WI38 (cell line): Measurements from ENCODE around the gene SLC12A1.
"Not testable (repeated sequence)": the region's sequence is repeated elsewhere in the genome, so short reads cannot be mapped to it uniquely, and the experiment has no call there.

Experiments
- H3K4me3 ChIP-seq: 2 replicates; pipeline ENCODE4 v1.5.1; 2011; ENCODE audit warnings: low read depth, mild to moderate bottlenecking, control low read depth, low read length
- TF ChIP-seq, protein P1 (sequence below): IDR thresholded peaks from 2 replicates; pipeline ENCODE4 v1.5.1; 2012; ENCODE audit warnings: low read depth, mild to moderate bottlenecking, control low read depth, low read length

Gene SLC12A1

DNA sequence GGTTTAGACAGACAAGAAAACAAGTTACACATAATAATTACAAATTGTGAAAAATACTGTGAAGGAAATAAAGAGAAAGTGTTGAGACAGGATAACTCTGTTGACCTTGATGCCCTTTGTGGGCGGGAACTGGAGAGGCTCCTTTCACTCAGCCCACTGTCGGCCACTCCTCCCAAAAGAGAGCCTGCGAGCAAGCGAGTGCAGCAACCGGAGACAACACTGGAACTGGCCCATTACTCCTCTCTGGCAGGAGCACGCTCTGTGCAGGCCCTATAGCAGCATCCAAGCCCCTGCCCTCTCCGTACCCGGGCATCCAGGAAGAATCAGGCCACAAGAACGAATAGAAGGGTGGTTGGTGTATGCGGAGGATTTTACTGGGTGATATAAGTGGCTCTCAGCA, 108.9 kb downstream of the SLC12A1 start:
- H3K4me3 ChIP-seq, result no peak overlapping the region
- TF ChIP-seq, protein P1, sequence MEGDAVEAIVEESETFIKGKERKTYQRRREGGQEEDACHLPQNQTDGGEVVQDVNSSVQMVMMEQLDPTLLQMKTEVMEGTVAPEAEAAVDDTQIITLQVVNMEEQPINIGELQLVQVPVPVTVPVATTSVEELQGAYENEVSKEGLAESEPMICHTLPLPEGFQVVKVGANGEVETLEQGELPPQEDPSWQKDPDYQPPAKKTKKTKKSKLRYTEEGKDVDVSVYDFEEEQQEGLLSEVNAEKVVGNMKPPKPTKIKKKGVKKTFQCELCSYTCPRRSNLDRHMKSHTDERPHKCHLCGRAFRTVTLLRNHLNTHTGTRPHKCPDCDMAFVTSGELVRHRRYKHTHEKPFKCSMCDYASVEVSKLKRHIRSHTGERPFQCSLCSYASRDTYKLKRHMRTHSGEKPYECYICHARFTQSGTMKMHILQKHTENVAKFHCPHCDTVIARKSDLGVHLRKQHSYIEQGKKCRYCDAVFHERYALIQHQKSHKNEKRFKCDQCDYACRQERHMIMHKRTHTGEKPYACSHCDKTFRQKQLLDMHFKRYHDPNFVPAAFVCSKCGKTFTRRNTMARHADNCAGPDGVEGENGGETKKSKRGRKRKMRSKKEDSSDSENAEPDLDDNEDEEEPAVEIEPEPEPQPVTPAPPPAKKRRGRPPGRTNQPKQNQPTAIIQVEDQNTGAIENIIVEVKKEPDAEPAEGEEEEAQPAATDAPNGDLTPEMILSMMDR, result no peak

DNA sequence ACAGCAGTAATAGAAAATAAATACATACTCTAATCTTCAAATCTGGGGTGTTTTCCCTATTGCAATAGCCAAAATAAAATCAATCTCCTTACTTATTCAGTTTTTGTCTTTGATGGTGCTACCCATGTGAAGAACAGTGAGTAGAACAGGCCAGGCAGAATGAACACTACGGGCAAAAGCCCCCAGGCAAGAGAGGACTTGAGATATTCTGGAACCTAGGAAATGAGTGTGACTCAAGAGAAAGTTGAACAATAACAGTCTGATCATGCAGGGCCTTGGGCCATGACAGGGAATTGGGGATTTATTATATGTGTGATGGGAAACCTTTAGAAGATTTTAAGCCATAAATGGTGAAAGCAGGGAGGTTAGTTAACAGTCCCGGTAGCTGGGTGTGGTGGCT, 111.1 kb downstream of the SLC12A1 start:
- H3K4me3 ChIP-seq, result no peak overlapping the region
- TF ChIP-seq, protein P1, result no peak

DNA sequence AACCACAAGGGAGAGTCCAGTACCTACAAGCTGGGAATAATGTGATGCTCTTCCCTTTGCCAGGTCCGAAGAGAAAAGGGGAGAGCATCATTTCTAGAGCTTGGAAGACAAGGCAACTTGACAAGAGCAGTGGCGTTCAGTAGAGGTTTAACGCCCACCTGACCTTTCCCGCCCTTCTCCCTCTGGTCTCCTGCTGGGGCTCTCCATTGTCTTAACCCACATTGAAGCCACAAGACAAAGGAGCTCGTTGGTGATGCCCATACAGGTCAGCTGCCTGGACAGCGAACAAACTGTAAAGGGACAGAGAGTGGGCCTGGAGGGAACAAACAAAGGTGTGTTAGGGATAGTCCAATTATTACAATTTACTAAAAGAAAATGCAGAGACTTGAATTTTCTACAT, 112.0 kb downstream of the SLC12A1 start:
- H3K4me3 ChIP-seq, result no peak overlapping the region
- TF ChIP-seq, protein P1, result no peak

DNA sequence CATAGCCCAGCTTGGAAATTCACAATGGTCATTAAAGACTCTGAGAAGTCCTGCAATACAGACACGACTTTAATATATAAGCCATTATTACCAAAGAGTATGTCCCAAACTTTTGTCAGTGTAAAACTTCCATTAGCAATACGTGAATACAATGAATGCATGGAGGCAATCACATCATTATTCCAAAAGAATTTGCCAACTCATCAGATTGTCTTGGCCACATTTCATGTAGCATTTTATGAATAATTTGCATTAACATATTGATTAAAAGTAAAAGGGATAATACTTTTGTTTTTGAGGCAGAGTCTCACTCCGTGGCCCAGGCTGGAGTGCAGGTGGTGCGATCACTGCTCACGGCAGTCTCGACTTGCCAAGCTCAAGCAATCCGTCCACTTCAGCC, 117.2 kb downstream of the SLC12A1 start:
- no peak overlapping the region for H3K4me3 ChIP-seq
- TF ChIP-seq, protein P1, result no peak

DNA sequence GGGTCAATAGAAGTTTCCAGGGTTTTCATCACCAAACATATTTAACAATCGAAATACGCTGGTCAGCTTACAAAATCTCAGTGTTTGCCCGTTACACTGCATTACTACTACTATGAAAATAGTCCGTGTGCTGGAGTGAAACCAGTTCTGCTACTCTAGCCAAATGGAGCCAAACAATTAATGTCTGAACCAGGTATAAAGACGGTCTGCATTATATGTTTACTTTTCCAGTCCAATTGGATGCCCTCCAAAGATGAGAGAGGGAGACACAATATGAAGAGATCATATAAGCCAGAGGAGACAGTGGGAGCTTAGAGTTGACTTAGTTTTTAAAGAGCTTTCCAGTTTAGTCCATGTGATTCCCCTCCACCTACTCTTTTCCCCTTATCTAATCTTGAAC, 118.8 kb downstream of the SLC12A1 start:
- TF ChIP-seq, protein P1, result no peak

DNA sequence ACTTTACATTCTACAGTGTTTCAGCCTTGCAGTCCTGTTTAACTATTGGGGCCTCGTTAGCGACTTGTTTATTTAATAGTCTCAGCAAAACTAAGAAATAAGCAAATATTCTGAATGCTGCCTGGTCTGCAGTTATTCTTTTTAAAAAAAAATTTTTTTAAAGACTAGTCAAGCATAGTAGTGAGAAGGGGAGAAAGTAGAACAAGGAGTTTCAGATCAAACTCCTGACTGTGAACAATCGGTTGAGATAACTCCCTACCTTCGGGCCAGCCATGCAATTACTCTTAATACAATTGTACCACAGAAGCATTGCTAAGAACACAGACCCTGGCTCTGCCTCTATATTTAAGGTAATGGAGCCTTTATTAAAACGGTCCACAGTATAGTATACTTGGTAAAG, 119.3 kb downstream of the SLC12A1 start:
- no peak overlapping the region for H3K4me3 ChIP-seq
- TF ChIP-seq, protein P1, result no peak

More for the DNA sequence above, 118.8 kb downstream of the SLC12A1 start:
- H3K4me3 ChIP-seq, result no peak overlapping the region

DNA sequence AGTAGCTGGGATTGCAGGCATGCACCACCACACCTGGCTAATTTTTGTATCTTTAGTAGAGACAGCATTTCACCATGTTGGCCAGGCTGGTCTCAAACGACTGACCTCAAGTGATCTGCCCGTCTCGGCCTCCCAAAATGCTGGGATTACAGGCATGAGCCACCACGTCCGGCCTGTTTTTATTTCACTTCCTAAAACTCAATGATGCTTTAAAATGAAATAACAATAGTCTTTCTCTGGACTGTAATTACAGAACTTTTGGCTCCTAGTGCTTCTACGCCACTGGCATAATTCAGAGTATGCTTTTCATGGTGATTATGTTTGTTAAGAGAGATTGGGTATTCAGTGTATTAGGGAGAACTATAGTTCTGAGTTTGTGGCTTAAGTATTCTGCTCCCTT, 120.1 kb downstream of the SLC12A1 start:
- H3K4me3 ChIP-seq, result not testable (repeated sequence)

DNA sequence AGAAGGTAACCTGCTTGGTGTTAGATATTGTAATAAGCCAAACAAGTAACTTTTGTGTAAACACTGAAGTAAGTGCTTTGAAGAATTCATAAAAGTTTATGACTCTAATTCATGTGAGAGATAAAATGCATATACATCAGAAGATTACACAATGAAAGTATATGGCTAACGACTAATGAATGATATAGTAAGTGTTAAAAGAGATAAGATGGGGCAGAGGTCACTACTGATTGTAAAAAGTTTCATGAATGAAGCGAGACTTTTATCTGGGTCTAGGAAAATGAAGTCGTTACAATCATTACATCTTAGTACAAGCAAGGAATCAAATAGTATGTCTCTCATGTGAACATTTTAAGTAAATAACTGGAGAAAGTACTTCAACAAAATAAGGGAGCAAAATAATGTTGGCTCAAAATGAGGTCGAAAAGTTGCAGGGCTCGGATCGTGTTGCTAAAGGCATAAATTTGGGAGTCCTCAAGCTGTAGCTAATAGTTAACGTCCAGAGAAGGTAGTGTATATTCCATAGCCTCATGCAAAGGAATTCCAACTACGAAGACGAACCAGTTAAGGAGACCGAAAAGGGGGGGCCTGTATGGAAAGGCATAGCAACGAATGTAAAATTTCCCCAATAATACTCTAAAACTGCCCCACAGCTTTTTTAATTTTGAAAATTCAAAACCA, 124.1 kb downstream of the SLC12A1 start:
- TF ChIP-seq, protein P1, result no peak
- peak overlapping the region; percentile 72 for H3K4me3 ChIP-seq
